ENCODE data around the gene TMEM247.
"Not testable (repeated sequence)": the region's sequence is repeated elsewhere in the genome, so short reads cannot be mapped to it uniquely, and the experiment has no call there.

The TMEM247 gene

GRCh38 chr2:46459694-46460093 lies 19.7 kb upstream of the TMEM247 start:
- no peak for DNase-seq

GRCh38 chr2:46460241-46460921 lies 19.0 kb upstream of the TMEM247 start:
- no peak for DNase-seq

GRCh38 chr2:46461011-46461674 lies 18.2 kb upstream of the TMEM247 start:
- peak in 1 of 2 experiments; percentile 27 for DNase-seq

GRCh38 chr2:46461709-46462171 lies 17.6 kb upstream of the TMEM247 start:
- DNase-seq = no peak

GRCh38 chr2:46462936-46463335 lies 16.4 kb upstream of the TMEM247 start:
- no peak for DNase-seq

- DNase-seq = no peak
These were observed 10.2 kb upstream of the TMEM247 start for GRCh38 chr2:46469116-46469515.

- no peak for DNase-seq
These were observed 9.7 kb upstream of the TMEM247 start for GRCh38 chr2:46469700-46470099.

GRCh38 chr2:46470114-46470628 lies 9.2 kb upstream of the TMEM247 start:
- no peak for DNase-seq

GRCh38 chr2:46471019-46471583 lies 8.3 kb upstream of the TMEM247 start:
- no peak for DNase-seq

GRCh38 chr2:46471697-46472096 lies 7.7 kb upstream of the TMEM247 start:
- DNase-seq = no peak

- DNase-seq = not testable (repeated sequence)
These were observed 7.2 kb upstream of the TMEM247 start for GRCh38 chr2:46472165-46472564.

- DNase-seq = not testable (repeated sequence)
These were observed 1.9 kb upstream of the TMEM247 start for GRCh38 chr2:46477462-46477861.

- no peak for DNase-seq
These were observed 1.4 kb upstream of the TMEM247 start for GRCh38 chr2:46477925-46478324.

GRCh38 chr2:46480562-46480961 lies 1.2 kb downstream of the TMEM247 start:
- no peak for DNase-seq

GRCh38 chr2:46481198-46482193 lies 2.1 kb downstream of the TMEM247 start:
- DNase-seq = peak in 1 of 2 experiments; percentile 32

- DNase-seq = no peak
These were observed 3.1 kb downstream of the TMEM247 start for GRCh38 chr2:46482490-46482889.

- DNase-seq = no peak
These were observed 5.6 kb downstream of the TMEM247 start for GRCh38 chr2:46485002-46485401.

- DNase-seq = peak in 1 of 2 experiments; percentile 31
These were observed 7.1 kb downstream of the TMEM247 start for GRCh38 chr2:46486436-46486835.

GRCh38 chr2:46487667-46488335 lies 8.4 kb downstream of the TMEM247 start:
- no peak for DNase-seq

GRCh38 chr2:46488389-46488788 lies 9.0 kb downstream of the TMEM247 start:
- DNase-seq = no peak

- peak; percentile 90 to 97 for DNase-seq
These were observed 10.2 kb downstream of the TMEM247 start for GRCh38 chr2:46489423-46490174.

All from NCI-H524 (cell line).